Stimulated activated naive B cell treated with anti-CD40 and anti-IgM and Interleukin-4, amounts not matched to agents 10 μg/mL and 1 μg/mL and 100 μg/mL, for 72 hours (primary cell): ENCODE measurements around the gene TNS3.

ENCODE experiments used
- ATAC-seq, 2 donors: fragments of 150-1000 bp; cut with Tn5 transposase; replicated peaks; 2 replicates each; pipeline ENCODE4 v1.10.0; 2021; ENCODE audit warnings: moderate library complexity in 1 of 2
- DNase-seq: peaks from one replicate; pipeline ENCODE4 v3.0.0; 2021
- H3K27ac Mint-ChIP-seq: one replicate; pipeline ENCODE4 v1.8.0; 2022; ENCODE audit warnings: mild to moderate bottlenecking, mixed read lengths
- H3K27me3 Mint-ChIP-seq, 2 donors: one replicate each; pipeline ENCODE4 v1.8.0; 2022; ENCODE audit warnings: mixed read lengths in 2 of 2
- H3K36me3 Mint-ChIP-seq, 2 donors: one replicate each; pipeline ENCODE4 v1.8.0; 2022; ENCODE audit warnings: mixed read lengths in 2 of 2, mild to moderate bottlenecking in 1 of 2
- H3K4me1 Mint-ChIP-seq, 2 donors: one replicate each; pipeline ENCODE4 v1.8.0; 2022; ENCODE audit warnings: mixed read lengths in 2 of 2, mild to moderate bottlenecking in 1 of 2
- H3K4me3 Mint-ChIP-seq, 2 donors: one replicate each; pipeline ENCODE4 v1.8.0; 2022; ENCODE audit warnings: mild to moderate bottlenecking in 2 of 2, mixed read lengths in 2 of 2, moderate library complexity in 1 of 2
- H3K9me3 Mint-ChIP-seq, 2 donors: one replicate each; pipeline ENCODE4 v1.8.0; 2022; ENCODE audit warnings: mixed read lengths in 2 of 2, mild to moderate bottlenecking in 1 of 2

The TNS3 gene

DNA sequence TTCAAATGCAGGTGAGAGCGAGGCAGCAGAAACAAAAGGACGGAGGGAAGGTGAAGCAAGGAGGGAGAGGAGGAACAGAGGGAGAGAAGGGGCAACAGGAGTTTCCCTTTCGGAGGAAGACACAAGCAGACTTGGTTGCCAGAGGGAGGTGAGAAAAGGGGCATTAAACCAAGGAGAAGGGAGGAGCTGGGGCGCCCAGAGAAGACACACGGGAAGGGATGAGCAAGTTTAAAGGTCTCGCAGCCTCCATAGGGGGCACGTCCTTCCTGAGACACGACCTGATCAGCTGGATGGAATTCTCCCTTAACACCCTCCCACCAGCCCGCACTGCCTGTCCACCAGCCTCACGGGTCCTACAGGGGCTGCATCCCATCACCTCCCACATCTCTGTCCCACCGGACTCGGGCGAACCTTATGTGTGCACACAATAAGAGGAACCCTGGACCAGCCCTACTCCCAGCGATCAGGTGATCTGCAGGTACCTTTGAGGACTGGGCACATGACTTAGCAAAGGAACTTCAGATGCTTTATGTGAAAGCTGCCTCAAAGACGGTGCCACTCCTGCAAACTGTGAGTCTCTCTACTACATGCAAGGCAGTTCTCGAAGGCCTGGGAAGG is 251.2 kb downstream of the TNS3 start:
- no peaks in the 10 kb centered on the region for H3K27me3 Mint-ChIP-seq
- no peaks in the 10 kb centered on the region for H3K9me3 Mint-ChIP-seq
- H3K4me1 Mint-ChIP-seq, result peaks cover 10 to 14% of the 10 kb centered on the region in 2 donors
- DNase-seq, result no peak
- H3K4me3 Mint-ChIP-seq, result no peak overlapping the region
- no peak for ATAC-seq
- no peak overlapping the region for H3K27ac Mint-ChIP-seq
- peaks cover 11 to 28% of the 10 kb centered on the region in 2 donors for H3K36me3 Mint-ChIP-seq

GRCh38 chr7:47330026-47330425 is 251.9 kb downstream of the TNS3 start:
- DNase-seq (no peak), ATAC-seq (no peak)
- Mint-ChIP-seq H3K4me1 (peaks cover 10 to 14% of the 10 kb centered on the region in 2 donors), H3K27ac (no peak overlapping the region), H3K9me3 (no peaks in the 10 kb centered on the region), H3K4me3 (no peak overlapping the region), H3K27me3 (no peaks in the 10 kb centered on the region), H3K36me3 (peaks cover 11 to 32% of the 10 kb centered on the region in 2 donors)

DNA sequence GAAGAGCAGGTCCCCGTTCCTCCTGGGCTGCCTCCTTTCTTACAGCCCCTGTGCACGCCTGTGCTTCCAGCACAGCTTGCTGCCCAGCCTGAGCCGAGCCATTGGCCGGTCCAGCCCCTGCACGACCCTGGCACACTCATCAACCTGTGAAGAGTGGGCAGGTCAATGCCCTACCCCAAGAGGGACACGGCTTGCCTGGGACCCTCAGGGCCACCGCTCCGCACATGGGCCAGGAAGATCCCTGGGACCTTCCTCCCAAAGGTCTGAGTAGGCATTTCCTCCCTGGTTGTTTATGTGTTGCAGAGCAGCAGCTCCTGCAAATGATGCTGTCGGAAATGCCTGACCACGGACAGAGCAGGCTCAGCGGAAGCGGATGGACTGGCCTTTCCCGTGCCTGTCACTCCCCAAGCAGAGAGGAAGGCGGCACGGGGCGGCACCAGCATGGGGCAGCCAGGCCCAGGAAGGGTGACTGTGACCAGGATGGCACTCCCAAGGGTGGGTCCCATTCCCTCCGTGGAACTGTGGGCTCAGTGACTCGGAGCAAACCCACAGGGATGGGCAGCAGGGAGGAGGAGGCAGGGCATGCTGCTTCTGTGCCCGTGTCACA is 252.5 kb downstream of the TNS3 start:
- Mint-ChIP-seq H3K4me3 (no peak overlapping the region), H3K9me3 (no peaks in the 10 kb centered on the region), H3K36me3 (peaks cover 11 to 32% of the 10 kb centered on the region in 2 donors), H3K27me3 (no peaks in the 10 kb centered on the region), H3K4me1 (peaks cover 10 to 14% of the 10 kb centered on the region in 2 donors), H3K27ac (peak overlapping the region; percentile 53)
- DNase-seq (no peak), ATAC-seq (no peak)

- peaks cover 11 to 28% of the 10 kb centered on the region in 2 donors for H3K36me3 Mint-ChIP-seq
- peak overlapping the region in 1 of 2 donors; percentile 44 for H3K4me3 Mint-ChIP-seq
- no peaks in the 10 kb centered on the region for H3K9me3 Mint-ChIP-seq
- no peak for ATAC-seq
- H3K27ac Mint-ChIP-seq, result peak overlapping the region; percentile 53
- H3K4me1 Mint-ChIP-seq, result peaks cover 10 to 14% of the 10 kb centered on the region in 2 donors
- no peak for DNase-seq
- no peaks in the 10 kb centered on the region for H3K27me3 Mint-ChIP-seq
Observed at GRCh38 chr7:47328392-47329319, 253.3 kb downstream of the TNS3 start.

GRCh38 chr7:47327698-47328391 is 254.1 kb downstream of the TNS3 start:
- H3K4me3 Mint-ChIP-seq, result peak overlapping the region in 1 of 2 donors; percentile 44
- DNase-seq, result no peak
- peaks cover 11 to 33% of the 10 kb centered on the region in 2 donors for H3K36me3 Mint-ChIP-seq
- no peak for ATAC-seq
- H3K4me1 Mint-ChIP-seq, result peaks cover 10 to 14% of the 10 kb centered on the region in 2 donors
- no peaks in the 10 kb centered on the region for H3K27me3 Mint-ChIP-seq
- no peak overlapping the region for H3K27ac Mint-ChIP-seq
- no peaks in the 10 kb centered on the region for H3K9me3 Mint-ChIP-seq

DNA sequence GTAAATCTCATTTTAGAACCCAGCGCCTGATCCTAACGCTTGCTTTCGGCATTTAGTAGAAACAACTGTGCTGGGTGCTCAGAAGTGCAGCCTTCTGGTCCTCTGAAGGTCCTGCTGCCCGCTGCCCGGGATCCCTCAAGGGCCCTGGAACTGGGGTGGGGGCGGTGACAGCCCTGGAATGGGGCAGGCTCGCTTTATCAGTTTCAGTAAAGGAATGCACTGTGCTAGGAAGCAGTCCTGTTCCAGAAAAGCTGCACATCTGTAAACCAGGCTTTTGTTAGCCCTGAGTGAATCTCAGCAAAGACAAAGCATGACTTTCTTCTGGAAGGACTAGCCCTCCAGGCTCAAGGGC is 254.6 kb downstream of the TNS3 start:
- H3K4me1 Mint-ChIP-seq, result peaks cover 11 to 14% of the 10 kb centered on the region in 2 donors
- no peak overlapping the region for H3K27ac Mint-ChIP-seq
- DNase-seq (no peak), ATAC-seq (no peak)
- no peaks in the 10 kb centered on the region for H3K27me3 Mint-ChIP-seq
- no peaks in the 10 kb centered on the region for H3K9me3 Mint-ChIP-seq
- no peak overlapping the region for H3K4me3 Mint-ChIP-seq
- H3K36me3 Mint-ChIP-seq, result peaks cover 11 to 33% of the 10 kb centered on the region in 2 donors

DNA sequence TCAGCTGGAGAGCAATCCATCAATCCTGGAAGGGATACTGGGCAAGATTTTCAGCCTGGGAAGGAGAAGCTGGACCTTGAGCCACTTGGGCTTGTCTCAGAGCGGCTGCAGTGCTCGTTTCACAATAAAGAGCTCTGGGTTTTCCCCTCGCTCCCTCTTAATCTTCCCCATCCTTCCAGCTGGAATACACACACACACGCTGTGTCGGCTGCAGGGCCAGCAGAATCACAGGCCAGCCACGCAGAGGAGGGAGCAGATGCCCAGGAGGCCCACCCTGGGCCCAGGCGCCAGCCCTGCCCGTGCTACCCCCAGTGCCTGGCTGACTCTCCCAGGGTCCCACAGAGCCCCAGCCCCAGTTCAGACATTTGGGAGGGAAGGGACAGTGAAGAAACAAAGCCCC is 255.1 kb downstream of the TNS3 start:
- DNase-seq (no peak), ATAC-seq (no peak)
- Mint-ChIP-seq H3K9me3 (no peaks in the 10 kb centered on the region), H3K27me3 (no peaks in the 10 kb centered on the region), H3K4me1 (peaks cover 11 to 14% of the 10 kb centered on the region in 2 donors), H3K36me3 (peaks cover 8 to 35% of the 10 kb centered on the region in 2 donors), H3K27ac (no peak overlapping the region), H3K4me3 (no peak overlapping the region)

DNA sequence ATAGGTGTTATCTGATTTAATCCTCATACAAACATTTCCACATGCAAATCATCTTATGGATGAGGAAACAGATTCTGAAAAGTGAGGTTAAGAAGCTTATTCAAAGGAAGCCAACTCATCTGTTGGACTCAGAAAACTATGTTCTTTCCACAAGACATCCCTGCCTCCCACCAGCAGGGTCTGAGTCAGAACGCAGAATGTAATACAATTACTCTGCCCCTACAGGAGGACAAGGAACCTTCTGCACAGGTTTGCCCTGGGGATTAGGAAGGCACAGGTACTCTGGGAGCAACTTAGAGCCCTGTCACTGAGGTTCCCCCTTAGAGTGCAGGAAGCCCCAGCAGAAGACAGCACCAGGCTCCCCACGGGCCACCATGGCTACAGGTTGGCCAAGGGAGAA is 255.7 kb downstream of the TNS3 start:
- DNase-seq (no peak), ATAC-seq (no peak)
- no peaks in the 10 kb centered on the region for H3K9me3 Mint-ChIP-seq
- H3K4me3 Mint-ChIP-seq, result no peak overlapping the region
- peaks cover 9 to 38% of the 10 kb centered on the region in 2 donors for H3K36me3 Mint-ChIP-seq
- no peaks in the 10 kb centered on the region for H3K27me3 Mint-ChIP-seq
- H3K27ac Mint-ChIP-seq, result no peak overlapping the region
- H3K4me1 Mint-ChIP-seq, result peaks cover 11 to 14% of the 10 kb centered on the region in 2 donors

GRCh38 chr7:47325337-47325736 is 256.6 kb downstream of the TNS3 start:
- peaks cover 15 to 39% of the 10 kb centered on the region in 2 donors for H3K36me3 Mint-ChIP-seq
- no peak for DNase-seq
- H3K4me1 Mint-ChIP-seq, result peaks cover 9 to 14% of the 10 kb centered on the region in 2 donors
- no peaks in the 10 kb centered on the region for H3K9me3 Mint-ChIP-seq
- no peak overlapping the region for H3K27ac Mint-ChIP-seq
- H3K4me3 Mint-ChIP-seq, result no peak overlapping the region
- no peaks in the 10 kb centered on the region for H3K27me3 Mint-ChIP-seq
- no peak for ATAC-seq

GRCh38 chr7:47323904-47324303 is 258.0 kb downstream of the TNS3 start:
- Mint-ChIP-seq H3K27me3 (no peaks in the 10 kb centered on the region), H3K36me3 (peaks cover 13 to 36% of the 10 kb centered on the region in 2 donors), H3K9me3 (no peaks in the 10 kb centered on the region), H3K4me3 (no peak overlapping the region), H3K27ac (no peak overlapping the region), H3K4me1 (peaks cover 8 to 9% of the 10 kb centered on the region in 2 donors)
- no peak for DNase-seq
- no peak for ATAC-seq

- Mint-ChIP-seq H3K27me3 (no peaks in the 10 kb centered on the region), H3K27ac (no peak overlapping the region), H3K36me3 (peaks cover 16 to 37% of the 10 kb centered on the region in 2 donors), H3K9me3 (peaks cover 0 to 2% of the 10 kb centered on the region in 2 donors), H3K4me1 (peaks cover 0 to 1% of the 10 kb centered on the region in 2 donors), H3K4me3 (no peak overlapping the region)
- no peak for DNase-seq
- no peak for ATAC-seq
Observed at GRCh38 chr7:47322731-47323130, 259.2 kb downstream of the TNS3 start.

DNA sequence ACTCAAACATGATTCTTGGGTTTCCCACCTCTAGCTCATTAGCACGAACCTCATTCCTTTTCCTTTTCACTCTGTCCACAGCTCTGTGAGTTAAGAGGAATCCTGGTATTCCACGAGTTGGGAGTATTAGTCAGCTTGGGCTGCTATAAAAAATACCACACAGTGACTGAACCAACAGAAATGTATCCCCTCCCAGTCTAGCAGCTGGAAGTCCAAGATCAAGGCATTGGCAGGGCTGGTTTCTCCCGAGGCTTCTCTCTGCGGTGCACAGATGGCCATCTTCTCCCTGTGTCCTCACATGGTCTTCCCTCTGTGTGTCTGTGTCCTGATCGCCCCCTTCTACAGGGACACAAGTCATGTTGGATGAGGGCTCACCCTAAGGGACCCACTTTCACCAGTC is 261.6 kb downstream of the TNS3 start:
- peaks cover 0 to 1% of the 10 kb centered on the region in 2 donors for H3K4me1 Mint-ChIP-seq
- ATAC-seq (no peak), DNase-seq (no peak)
- H3K27ac Mint-ChIP-seq, result no peak overlapping the region
- H3K9me3 Mint-ChIP-seq, result peaks cover 0 to 2% of the 10 kb centered on the region in 2 donors
- no peaks in the 10 kb centered on the region for H3K27me3 Mint-ChIP-seq
- no peak overlapping the region for H3K4me3 Mint-ChIP-seq
- peaks cover 21 to 43% of the 10 kb centered on the region in 2 donors for H3K36me3 Mint-ChIP-seq

GRCh38 chr7:47318395-47319182 is 263.3 kb downstream of the TNS3 start:
- no peak overlapping the region for H3K4me3 Mint-ChIP-seq
- H3K27me3 Mint-ChIP-seq, result no peaks in the 10 kb centered on the region
- DNase-seq, result no peak
- H3K4me1 Mint-ChIP-seq, result peaks cover 0 to 1% of the 10 kb centered on the region in 2 donors
- H3K27ac Mint-ChIP-seq, result no peak overlapping the region
- H3K9me3 Mint-ChIP-seq, result peaks cover 0 to 2% of the 10 kb centered on the region in 2 donors
- ATAC-seq, result no peak
- peaks cover 24 to 49% of the 10 kb centered on the region in 2 donors for H3K36me3 Mint-ChIP-seq
